Nephron progenitor cell (in vitro differentiated cells): Measurements from ENCODE around the gene PTCD2.

Experiments
- DNase-seq: peaks from one replicate; pipeline ENCODE4 v3.0.0; 2021
- H3K27ac Mint-ChIP-seq: 2 replicates; pipeline ENCODE4 v1.8.0; 2021; ENCODE audit warnings: mild to moderate bottlenecking, moderate library complexity, mixed read lengths
- H3K27me3 Mint-ChIP-seq: 2 replicates; pipeline ENCODE4 v1.8.0; 2021; ENCODE audit warnings: mild to moderate bottlenecking, low read depth, mixed read lengths; ENCODE audit not compliant: poor library complexity
- H3K36me3 Mint-ChIP-seq: 2 replicates; pipeline ENCODE4 v1.8.0; 2021; ENCODE audit warnings: low read depth, mixed read lengths
- H3K4me1 Mint-ChIP-seq: 2 replicates; pipeline ENCODE4 v1.8.0; 2021; ENCODE audit warnings: mixed read lengths
- H3K4me3 Mint-ChIP-seq: 2 replicates; pipeline ENCODE4 v1.8.0; 2021; ENCODE audit warnings: mild to moderate bottlenecking, moderate library complexity, mixed read lengths
- H3K9me3 Mint-ChIP-seq: 2 replicates; pipeline ENCODE4 v1.8.0; 2021; ENCODE audit warnings: mild to moderate bottlenecking, moderate library complexity, mixed read lengths
- CTCF ChIP-seq: fragments of 200-600 bp; sonication (generic); IDR thresholded peaks from 2 replicates; pipeline ENCODE4 v1.5.0; 2021; ENCODE audit warnings: antibody characterized with exemption

Gene PTCD2

GRCh38 chr5:72338689-72339209 lies 18.6 kb downstream of the PTCD2 start:
- Mint-ChIP-seq H3K27ac (no peak overlapping the region), H3K9me3 (no peaks in the 10 kb centered on the region), H3K27me3 (no peaks in the 10 kb centered on the region), H3K4me1 (no peaks in the 10 kb centered on the region), H3K4me3 (no peak overlapping the region), H3K36me3 (peaks cover 55% of the 10 kb centered on the region)
- no peak for TF ChIP-seq CTCF
- DNase-seq = no peak

- peaks cover 52% of the 10 kb centered on the region for H3K36me3 Mint-ChIP-seq
- no peak for TF ChIP-seq CTCF
- no peaks in the 10 kb centered on the region for H3K27me3 Mint-ChIP-seq
- H3K4me3 Mint-ChIP-seq = no peak overlapping the region
- no peak overlapping the region for H3K27ac Mint-ChIP-seq
- DNase-seq = no peak
- H3K4me1 Mint-ChIP-seq = no peaks in the 10 kb centered on the region
- no peaks in the 10 kb centered on the region for H3K9me3 Mint-ChIP-seq
Measured at GRCh38 chr5:72346398-72346797, 26.2 kb downstream of the PTCD2 start.

- no peaks in the 10 kb centered on the region for H3K9me3 Mint-ChIP-seq
- H3K27ac Mint-ChIP-seq = no peak overlapping the region
- peaks cover under 1% of the 10 kb centered on the region for H3K4me1 Mint-ChIP-seq
- TF ChIP-seq CTCF = no peak
- H3K4me3 Mint-ChIP-seq = no peak overlapping the region
- H3K36me3 Mint-ChIP-seq = peaks cover 57% of the 10 kb centered on the region
- H3K27me3 Mint-ChIP-seq = no peaks in the 10 kb centered on the region
- no peak for DNase-seq
Measured at GRCh38 chr5:72347801-72348308, 27.7 kb downstream of the PTCD2 start.

- no peak for TF ChIP-seq CTCF
- Mint-ChIP-seq H3K9me3 (no peaks in the 10 kb centered on the region), H3K27ac (no peak overlapping the region), H3K4me3 (no peak overlapping the region), H3K27me3 (no peaks in the 10 kb centered on the region), H3K4me1 (peaks cover 8% of the 10 kb centered on the region), H3K36me3 (peaks cover 35% of the 10 kb centered on the region)
- DNase-seq = no peak
Measured at GRCh38 chr5:72351376-72351775, 31.2 kb downstream of the PTCD2 start.

DNA sequence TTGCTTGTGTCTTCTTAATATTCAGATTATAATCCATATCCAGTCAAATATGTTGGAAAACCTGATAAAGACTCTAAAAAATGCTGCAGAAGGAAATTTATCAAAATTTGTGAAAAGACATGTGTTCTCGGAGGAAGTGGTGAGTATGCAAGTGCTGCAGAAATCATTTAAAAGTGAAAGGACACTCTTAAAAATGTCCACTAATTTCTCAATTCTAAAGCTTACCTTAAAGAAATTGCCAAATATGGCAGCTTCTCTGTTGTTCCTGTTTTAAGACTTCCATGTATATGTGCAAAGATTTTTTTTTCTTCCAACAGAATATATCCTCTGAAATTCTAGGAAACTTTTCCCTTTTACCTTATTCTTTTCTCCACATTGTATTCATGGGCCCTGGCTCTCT lies 32.4 kb downstream of the PTCD2 start:
- Mint-ChIP-seq H3K4me1 (peaks cover 8% of the 10 kb centered on the region), H3K27me3 (no peaks in the 10 kb centered on the region), H3K27ac (peak overlapping the region; percentile 87)

More for the DNA sequence above, 32.4 kb downstream of the PTCD2 start:
- Mint-ChIP-seq H3K9me3 (no peaks in the 10 kb centered on the region), H3K4me3 (no peak overlapping the region), H3K36me3 (peaks cover 30% of the 10 kb centered on the region)
- TF ChIP-seq CTCF = no peak
- no peak for DNase-seq
